GM23248 (cell line): ENCODE data around the gene ABLIM2.

ENCODE experiments used
- EZH2 ChIP-seq: fragments of 200-600 bp; sonication (generic); IDR thresholded peaks from 2 replicates; pipeline ENCODE4 v1.6.1; 2018; ENCODE audit warnings: antibody characterized with exemption, mild to moderate bottlenecking; ENCODE audit not compliant: insufficient read depth, poor library complexity, severe bottlenecking
- EZH2phosphoT487 ChIP-seq: fragments of 200-600 bp; sonication (generic); IDR thresholded peaks from 2 replicates; pipeline ENCODE4 v1.6.1; 2018; ENCODE audit warnings: antibody characterized with exemption, moderate library complexity, mild to moderate bottlenecking, low read depth; ENCODE audit not compliant: insufficient read depth

GRCh38 chr4:7959078-7959477 lies 199.5 kb downstream of the ABLIM2 start:
- TF ChIP-seq EZH2 (no peak), EZH2phosphoT487 (no peak)
